GM12875 (cell line): ENCODE data around the gene RAB40B.
A peak's percentile ranks its signal among the peaks of the same experiment; 100 is the strongest.

Source experiments
- H3K4me3 ChIP-seq: one replicate; pipeline ENCODE4 v1.5.1; 2011; ENCODE audit warnings: low read depth, low read length, control low read depth
- CTCF ChIP-seq: IDR thresholded peaks from 2 replicates; pipeline ENCODE4 v1.5.1; 2011; ENCODE audit warnings: low read depth, mild to moderate bottlenecking, control low read depth, inconsistent platforms, low read length, moderate library complexity, borderline replicate concordance; ENCODE audit not compliant: insufficient read depth

RAB40B gene

DNA sequence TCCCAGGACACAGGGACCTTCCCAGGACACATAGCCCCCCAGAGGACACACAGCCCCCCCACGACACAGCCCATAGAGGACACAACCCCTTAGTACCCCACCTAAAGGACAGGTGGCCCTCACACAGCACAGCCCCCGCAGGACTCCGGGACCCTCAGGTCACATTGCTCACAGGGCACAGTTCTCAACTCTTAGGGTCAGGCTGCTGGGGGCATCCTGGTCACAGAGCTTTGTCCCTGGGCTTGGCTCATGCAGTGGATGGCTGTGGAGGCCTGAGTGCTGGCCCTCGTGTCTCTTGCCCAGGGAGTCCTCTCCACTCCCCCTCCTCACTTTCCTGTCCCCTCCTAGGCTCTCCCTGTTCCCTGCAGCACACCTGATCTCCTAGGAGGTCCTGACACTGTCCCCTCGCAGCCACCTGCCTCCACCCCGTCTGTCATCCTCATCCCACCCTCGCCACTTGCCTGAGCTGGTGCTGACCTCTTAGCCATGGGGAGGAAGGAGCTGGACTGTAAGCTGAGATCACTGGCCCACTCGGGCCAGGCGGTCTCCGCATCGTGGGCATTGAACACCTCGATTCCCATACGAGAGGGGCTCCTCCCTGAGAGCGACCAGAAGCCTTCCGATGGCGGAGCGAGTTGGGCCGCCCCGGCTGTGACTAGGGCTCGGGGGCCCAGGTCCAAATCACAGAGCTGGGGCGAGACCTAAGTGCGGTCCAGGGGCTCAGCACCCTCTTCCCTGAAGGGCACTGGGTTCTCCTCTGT, 48.8 kb downstream of the RAB40B start:
- no peak overlapping the region for H3K4me3 ChIP-seq
- no peak for TF ChIP-seq CTCF

GRCh38 chr17:82648742-82649331, 49.7 kb downstream of the RAB40B start:
- no peak for TF ChIP-seq CTCF
- peak overlapping the region; percentile 52 for H3K4me3 ChIP-seq

DNA sequence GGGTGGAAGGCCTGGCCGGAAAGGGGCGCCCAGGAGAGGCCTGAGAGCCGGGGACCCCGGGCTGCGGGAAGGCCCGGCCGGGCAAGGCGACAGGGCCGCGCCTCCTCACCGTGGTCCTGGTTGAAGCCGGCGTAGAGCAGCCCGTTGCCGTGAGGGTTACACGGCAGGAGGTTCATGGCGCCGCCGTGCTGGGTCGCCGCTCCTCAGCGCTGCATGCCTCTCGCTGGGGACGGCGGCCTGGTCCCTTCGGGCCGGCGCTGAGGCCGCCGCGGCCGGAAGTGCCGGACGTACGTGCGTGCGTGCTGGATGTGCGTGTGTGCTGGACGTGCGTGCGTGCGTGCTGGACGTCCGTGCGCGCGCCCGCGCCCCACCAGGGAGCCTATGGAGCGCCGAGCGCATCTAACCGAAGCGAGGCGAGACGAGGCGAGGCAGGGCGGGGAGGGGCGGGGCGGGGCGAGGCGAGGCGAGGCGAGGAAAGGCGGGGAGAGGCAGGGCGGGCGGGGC, 50.3 kb downstream of the RAB40B start, which contains the start of gene WDR45B:
Gene WDR45B (minus strand): TSS at position 280 of the 504 bp plus-strand sequence. CDS start 104 bp downstream, at position 176.
- peak within 1 kb of the TSS; percentile 97 for H3K4me3 ChIP-seq
- no peak for TF ChIP-seq CTCF

GRCh38 chr17:82647593-82648164, 50.8 kb downstream of the RAB40B start:
- TF ChIP-seq CTCF, result peak; percentile 29; the same call in 1 of the 2 replicates
- peak overlapping the region; percentile 97 for H3K4me3 ChIP-seq

- no peak overlapping the region for H3K4me3 ChIP-seq
- TF ChIP-seq CTCF, result no peak
Measured at GRCh38 chr17:82645516-82645915, 53.0 kb downstream of the RAB40B start.

DNA sequence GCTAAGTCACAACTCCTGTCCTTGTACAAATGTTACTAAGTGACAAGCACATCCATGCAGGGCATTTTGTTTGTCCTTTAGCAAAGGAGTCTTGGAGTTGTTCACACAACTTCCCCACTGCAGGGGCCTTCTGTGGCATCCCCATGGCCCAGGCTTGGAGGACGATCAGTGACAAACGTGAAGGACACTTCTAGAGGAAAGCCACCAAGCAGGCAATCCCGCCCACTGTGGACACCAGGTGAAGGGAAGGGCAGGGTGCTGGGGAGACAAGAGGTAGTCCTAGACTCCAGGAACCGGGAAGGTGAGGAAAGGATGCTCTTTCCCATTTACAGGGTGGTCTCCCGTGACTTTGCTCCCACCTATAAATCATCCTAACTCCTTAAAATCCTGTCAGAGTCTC, 54.4 kb downstream of the RAB40B start:
- no peak overlapping the region for H3K4me3 ChIP-seq
- TF ChIP-seq CTCF, result no peak
